NK-92 (cell line): ENCODE measurements around the gene PKD1.

Experiments used
- DNase-seq: peaks from one replicate; lab custom pipeline; 2025; ENCODE audit not compliant: unreplicated experiment; lab: John Stamatoyannopoulos, UW

PKD1 gene

GRCh38 chr16:2090777-2091546 lies 44.7 kb downstream of the PKD1 start:
- no peak for DNase-seq

GRCh38 chr16:2090481-2090776 lies 45.3 kb downstream of the PKD1 start:
- no peak for DNase-seq

- no peak for DNase-seq
These were observed 45.8 kb downstream of the PKD1 start for GRCh38 chr16:2089706-2090480.

GRCh38 chr16:2088759-2089358 lies 46.8 kb downstream of the PKD1 start:
- no peak for DNase-seq

- DNase-seq: no peak
These were observed 47.7 kb downstream of the PKD1 start for GRCh38 chr16:2087748-2088631.

GRCh38 chr16:2086812-2087747 lies 48.6 kb downstream of the PKD1 start:
- DNase-seq: no peak

GRCh38 chr16:2086106-2086742 lies 49.5 kb downstream of the PKD1 start:
- DNase-seq: no peak

- DNase-seq: no peak
These were observed 50.0 kb downstream of the PKD1 start for GRCh38 chr16:2085669-2086068.

GRCh38 chr16:2084895-2085625 lies 50.6 kb downstream of the PKD1 start:
- no peak for DNase-seq

- no peak for DNase-seq
These were observed 51.6 kb downstream of the PKD1 start for GRCh38 chr16:2083876-2084780.

GRCh38 chr16:2083409-2083808 lies 52.3 kb downstream of the PKD1 start:
- no peak for DNase-seq

- no peak for DNase-seq
These were observed 52.7 kb downstream of the PKD1 start for GRCh38 chr16:2082983-2083364.

GRCh38 chr16:2082171-2082982 lies 53.3 kb downstream of the PKD1 start:
- DNase-seq: no peak

- DNase-seq: no peak
These were observed 54.3 kb downstream of the PKD1 start for GRCh38 chr16:2081201-2082084.

GRCh38 chr16:2079991-2080390 lies 55.7 kb downstream of the PKD1 start:
- no peak for DNase-seq

GRCh38 chr16:2079311-2079800 lies 56.3 kb downstream of the PKD1 start:
- no peak for DNase-seq
